Germinal center (tissue), 1 donor: ENCODE results near the gene NDUFAF2.
"Not testable (repeated sequence)": the region's sequence is repeated elsewhere in the genome, so short reads cannot be mapped to it uniquely, and the experiment has no call there.

Experiments used
- DNase-seq: peaks from one replicate; pipeline ENCODE4 v3.0.0; 2012; ENCODE audit warnings: mixed read lengths, low spot score

Gene NDUFAF2

DNA sequence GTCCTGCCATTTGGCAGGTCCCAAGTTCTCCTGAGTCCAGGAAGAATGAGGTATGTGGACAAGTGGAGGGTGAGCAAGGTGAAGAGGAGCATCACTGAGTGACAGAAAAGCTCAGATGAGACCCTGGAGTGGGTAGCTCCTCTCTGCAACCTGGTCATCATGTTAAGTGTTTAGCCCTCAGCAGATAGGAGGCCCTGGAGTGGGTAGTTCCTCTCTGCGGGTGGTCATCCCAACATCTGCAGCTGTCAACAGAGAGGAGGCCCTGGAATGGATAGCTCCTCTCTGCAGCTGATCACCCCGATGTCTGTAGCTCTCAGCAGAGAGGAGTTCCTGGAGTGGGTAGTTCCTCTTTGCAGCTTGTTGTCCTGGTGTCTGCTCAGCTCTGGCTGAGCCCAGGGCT is 48.4 kb downstream of the NDUFAF2 start:
- no peak for DNase-seq

DNA sequence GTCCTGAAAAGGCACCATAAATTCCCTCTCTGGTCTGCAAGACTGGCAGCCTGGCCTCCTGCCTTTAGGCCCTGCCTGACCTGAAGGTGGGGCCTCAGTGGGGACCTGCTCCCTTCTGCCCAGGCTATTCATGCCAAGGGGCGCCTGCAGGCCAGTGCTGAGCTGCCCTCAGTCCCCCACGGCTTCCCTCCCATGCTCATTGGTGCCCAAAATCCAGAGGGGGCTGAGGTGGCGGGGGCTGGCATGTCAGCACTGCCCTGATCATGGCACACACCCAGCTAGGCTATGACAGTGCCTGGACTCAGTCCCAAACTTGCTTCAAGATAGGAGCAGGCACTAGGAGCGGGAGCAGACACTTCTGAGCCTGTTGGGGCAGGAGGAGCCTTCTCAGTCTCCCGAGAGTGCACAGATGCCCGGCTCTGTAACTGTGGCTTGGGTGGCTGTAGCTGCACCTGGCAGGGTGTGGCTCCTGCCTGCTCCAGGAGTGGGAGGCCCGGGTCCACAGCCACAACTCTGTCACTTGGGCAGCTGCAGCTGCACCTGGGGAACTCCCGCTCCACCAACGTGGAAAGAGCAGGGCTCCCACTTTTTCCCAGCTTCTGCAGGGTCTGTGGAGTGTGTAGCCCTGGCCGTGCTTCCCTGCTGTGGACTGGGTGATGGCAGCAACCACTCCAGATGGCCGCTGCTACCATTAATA is 49.0 kb downstream of the NDUFAF2 start:
- no peak for DNase-seq

DNA sequence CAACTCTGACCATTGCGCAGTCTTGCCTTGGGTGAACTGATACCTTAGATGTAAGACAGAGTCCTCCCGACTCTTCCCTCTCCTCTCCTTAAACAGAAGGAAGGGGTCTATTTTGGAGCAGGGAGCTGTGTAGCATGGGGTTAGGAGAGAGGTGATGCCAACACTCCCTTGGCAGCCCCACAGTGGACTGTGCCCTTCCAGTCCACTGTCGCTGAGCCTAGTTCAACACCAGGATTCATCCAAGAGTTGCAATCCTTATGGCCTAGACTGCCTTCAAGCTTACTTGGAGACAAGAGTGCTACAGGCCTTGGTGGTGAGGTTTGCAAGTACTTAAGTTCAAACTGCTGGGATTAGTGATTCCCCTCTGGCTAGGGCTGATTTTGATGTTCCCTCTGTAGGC is 51.4 kb downstream of the NDUFAF2 start:
- no peak for DNase-seq

DNA sequence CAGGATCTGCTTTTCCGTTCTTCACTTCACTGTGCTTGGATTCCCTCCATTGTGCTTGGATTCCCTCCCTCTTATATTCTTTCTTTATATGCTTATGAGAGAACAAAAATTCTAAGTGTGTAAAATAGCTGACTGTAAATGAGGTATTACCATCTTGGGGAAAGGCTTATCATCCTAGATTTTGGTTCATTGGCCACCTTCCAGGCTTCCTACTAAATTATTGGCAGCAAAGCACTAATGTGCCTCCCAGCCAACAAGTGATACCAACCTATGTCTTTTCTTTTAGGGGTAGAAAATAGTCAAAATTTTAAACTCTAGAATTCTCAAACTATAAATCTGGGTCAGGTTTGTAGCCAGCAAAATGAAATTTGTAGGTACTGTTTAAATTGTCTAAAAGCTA is 52.7 kb downstream of the NDUFAF2 start:
- no peak for DNase-seq

DNA sequence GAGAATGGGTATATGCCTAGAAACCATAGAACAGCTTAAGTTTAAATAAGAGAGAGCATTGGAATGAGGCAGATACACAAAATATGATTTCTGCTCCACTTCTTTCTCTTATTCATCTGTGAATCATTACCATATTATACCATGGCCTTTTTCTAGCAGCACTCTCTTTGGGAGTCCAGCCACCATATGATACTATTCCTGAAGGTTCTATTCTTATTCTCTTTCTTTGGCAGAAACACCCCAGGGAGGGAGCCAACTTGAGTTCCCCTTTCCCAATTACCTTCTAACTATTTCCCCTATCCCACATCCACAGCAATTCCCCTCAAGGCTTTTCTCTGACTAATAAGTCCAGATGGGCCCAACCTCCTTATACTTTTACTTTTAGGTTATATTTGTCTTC is 55.9 kb downstream of the NDUFAF2 start:
- DNase-seq, result no peak

DNA sequence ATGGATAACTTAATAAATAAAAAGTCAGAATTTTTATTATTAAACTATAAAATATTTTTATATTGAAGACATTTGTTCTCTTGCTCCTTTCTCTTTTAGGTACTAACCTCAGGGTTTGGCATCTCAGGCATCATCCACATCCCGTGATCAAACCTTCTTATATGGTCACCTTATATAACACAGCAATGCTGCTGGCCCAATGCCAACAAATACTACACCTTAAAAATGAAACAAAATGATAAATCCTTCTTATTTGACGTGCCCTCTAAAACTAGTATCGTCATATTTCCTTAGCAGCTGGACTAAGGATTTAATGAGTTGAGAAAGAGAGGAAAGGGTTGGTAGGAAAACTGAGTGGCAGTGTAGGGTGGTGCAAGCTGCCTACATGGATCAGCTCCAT is 56.6 kb downstream of the NDUFAF2 start:
- no peak for DNase-seq

DNA sequence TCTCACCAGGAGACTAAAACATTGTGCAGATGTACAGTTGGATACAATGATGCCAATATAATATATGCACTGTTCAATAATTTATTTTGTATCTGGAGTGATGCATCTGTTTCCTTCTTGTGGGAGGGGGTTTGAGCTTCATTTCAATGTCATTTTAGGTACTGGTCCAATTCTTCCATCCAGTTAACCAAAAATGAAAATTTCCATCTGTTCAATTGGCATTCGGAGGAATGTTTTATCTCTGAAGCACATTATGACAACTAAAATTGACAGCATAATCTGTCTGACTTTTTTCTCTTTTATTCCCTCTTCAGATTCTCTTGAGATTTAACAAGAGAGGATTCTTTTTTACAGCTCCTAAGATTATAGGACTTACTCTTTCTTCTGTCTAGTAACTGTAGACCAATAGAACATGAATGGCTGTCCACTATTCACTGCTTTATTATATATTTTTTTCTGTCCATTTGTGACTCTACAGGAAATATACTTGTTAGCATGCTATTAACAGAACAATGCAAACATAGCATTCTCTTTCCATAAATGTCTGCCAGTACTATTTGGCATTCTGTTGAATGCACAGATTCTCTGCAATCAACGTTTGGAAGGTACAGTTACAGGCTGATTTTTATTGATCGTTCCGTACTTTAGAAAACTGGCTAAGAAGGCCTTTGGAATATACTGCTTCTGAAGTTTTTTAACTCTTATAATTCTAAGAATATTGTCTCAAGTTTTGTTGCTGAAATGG is 57.8 kb downstream of the NDUFAF2 start:
- DNase-seq, result no peak

DNA sequence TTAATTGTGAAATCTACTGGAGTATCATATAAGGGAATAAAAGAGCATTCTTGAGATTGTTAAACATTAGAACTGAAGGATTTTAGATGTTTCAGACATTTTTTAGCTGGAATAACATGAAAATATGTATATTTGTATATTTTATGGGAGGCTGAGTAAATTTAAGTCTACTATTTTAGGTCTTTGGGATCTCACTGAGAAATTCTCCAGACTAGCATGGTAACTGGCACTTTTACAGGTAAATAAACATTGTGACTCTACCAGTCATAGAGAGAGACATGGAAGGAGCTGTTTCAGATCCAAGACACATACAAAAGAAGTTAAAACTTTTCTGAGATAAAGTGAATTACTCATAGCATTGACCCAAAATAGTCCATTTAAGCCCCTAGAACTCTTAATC is 59.4 kb downstream of the NDUFAF2 start:
- no peak for DNase-seq

DNA sequence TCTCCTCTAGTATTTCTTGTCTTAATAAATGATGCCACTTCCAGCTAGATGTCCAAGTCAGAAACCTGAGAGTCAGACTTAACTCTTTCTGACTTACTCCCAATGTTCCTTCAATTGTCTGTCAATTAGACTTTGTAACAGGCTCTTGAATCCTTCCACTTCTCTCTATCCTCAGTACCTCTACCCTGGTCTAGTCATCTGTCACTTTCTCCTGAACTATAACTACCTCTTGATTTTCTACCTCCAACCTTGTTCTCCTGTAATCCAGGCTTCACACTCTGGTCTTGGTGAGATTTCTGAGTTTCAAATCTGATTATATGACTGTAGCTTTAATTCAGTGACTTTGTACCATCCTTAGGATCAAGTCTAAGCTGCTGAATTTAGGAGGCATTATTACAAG is 64.9 kb downstream of the NDUFAF2 start:
- DNase-seq, result no peak

DNA sequence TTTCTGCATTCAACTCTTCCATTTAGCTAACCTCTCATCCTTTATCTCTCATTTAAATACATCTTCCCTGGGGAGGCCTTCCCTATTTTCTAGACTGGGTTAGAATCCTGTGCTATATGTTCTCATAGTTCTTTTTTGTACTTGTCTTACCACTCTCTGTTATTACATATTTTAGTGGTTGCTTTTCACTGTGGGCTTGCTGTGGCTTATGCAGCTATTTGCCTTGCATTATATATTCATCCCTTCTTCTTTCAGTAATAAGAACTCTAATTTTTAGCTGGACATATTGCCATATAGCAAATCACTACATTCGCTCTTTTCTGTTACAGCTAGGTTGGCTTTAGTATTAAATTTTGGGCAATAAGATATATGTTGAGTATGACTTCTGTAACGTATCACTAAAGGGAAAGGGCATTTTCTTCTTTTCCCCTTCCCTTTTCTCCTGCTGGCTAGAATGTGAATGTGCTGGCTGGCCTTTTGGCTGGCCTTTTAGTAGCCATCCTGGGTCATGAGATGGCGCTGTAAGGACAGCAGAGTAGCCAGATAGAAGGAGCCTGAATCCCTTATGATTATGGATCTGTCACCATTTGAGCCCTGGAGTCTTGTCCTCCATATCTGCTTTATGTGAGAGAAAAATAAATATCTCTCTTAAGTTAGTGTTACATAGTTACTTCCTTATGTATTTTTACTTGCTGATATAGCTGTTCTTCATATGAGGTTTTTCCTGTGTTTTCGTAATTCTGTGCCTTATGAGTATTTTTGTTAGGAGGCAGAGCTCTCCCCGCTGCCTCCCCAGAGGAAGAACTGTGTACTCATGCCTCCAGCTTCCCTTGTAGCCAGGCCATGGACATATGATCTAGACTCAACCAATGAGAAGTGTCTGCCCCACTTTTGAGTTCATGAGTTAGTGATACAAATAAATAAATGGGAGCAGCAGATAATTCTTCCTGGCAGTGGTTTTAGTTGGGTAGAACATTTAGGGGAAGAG is 65.8 kb downstream of the NDUFAF2 start:
- DNase-seq, result no peak

DNA sequence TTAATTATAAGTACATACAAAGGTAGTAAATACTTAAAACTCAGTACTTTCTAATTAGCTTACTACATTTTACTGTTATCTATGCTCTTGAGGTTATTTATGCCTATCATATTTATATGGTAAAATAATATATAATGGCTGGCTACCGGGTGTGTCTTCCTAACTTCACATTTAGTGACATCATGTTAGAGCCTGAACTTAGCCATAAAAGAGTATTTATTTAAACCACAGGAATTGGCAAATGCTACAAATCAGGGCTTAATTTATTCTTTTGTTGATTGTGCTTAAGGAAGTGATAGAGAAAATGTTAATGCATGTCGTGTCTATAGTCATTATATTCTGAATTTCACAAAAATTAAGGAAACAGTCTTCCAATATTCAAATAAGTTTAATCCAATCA is 73.1 kb downstream of the NDUFAF2 start:
- no peak for DNase-seq

DNA sequence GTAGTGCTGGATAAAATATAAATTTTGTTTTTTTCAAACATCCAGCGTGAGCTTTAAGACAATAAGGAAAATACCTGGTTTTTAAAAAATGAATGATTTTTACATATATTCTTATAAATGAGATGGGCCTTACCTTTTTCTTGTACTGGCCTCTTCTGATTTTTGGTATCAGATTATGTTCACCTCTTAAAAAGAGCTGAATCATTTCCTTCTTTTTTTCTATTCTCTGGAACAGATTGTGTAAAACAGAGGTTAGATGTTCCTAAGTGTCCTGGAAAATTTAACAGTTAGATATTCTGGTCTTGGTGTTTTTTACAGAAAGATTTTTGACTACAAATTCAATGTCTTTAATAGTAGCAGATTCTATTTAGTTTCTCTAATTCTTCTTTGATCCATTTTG is 74.6 kb downstream of the NDUFAF2 start:
- DNase-seq, result no peak

DNA sequence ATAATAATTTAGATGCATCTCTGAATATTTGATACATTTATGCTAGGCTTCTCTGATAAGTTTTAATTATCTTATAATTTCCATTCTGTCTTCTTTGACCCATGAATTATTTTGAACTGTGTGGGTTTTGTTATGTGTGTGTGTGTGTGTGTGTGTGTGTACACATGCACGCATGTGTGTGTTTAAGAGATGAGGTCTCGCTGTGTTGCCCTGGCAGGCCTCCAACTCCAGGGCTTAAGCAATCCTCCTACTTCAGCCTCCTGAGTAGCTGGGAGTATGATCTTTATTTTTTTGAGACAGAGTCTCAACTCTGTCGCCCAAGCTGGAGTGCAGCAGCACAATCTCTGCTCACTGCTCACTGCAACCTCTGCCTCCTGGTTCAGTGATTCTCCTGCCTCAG is 75.4 kb downstream of the NDUFAF2 start:
- no peak for DNase-seq

DNA sequence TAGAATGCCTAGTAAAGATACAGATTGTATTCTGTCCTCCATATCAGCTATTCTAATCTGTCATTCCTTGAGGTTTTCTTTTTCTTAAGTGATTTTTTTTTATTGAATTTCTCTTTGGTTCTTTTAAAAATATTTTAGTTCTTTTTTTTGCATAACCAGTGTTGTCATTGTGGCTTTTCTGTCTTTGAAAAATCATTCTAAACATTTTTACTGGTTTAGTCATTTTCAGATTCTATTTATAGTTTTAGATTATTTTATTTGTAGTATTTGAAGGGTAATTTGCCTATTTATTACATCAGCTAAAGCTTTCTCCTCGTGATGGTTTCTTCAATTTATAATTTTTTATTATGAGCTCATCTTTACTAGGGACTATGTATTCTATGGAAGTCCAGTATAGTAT is 78.1 kb downstream of the NDUFAF2 start:
- no peak for DNase-seq

DNA sequence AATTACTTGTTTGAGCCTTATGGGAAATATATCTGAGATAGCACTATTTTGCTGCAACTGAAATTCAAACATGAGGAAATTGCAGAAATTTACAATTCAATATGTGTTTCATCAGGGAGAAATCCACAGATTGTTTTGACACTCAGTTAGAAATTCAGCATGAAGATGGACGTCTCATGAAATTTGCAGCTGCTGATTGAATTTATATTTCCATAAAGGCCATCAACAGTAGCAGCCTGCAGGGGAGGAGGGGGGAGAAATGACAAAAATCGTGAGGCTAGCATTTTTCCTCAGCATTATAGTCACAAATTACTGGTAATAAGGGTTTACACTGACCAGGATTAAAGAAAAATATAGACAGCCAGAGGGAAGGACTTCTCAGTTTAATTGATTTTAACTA is 81.0 kb downstream of the NDUFAF2 start:
- DNase-seq, result no peak

DNA sequence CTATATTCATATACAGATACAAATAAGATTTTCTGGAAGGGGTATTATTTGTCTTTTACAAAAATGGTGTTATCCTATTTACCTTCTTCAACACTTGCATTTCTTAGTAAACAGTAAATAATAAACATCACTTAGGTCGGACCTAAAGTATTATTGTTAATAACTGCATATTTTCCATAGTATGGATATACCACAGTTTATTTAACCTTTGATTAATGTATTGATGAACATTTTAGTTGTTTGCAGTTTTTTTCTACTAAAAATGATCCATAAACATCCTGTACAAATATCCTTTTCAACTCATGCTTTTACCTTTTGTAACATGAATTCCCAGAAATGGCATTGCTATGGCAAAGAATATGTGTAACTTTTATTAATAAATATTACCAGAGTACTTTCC is 83.4 kb downstream of the NDUFAF2 start:
- no peak for DNase-seq

DNA sequence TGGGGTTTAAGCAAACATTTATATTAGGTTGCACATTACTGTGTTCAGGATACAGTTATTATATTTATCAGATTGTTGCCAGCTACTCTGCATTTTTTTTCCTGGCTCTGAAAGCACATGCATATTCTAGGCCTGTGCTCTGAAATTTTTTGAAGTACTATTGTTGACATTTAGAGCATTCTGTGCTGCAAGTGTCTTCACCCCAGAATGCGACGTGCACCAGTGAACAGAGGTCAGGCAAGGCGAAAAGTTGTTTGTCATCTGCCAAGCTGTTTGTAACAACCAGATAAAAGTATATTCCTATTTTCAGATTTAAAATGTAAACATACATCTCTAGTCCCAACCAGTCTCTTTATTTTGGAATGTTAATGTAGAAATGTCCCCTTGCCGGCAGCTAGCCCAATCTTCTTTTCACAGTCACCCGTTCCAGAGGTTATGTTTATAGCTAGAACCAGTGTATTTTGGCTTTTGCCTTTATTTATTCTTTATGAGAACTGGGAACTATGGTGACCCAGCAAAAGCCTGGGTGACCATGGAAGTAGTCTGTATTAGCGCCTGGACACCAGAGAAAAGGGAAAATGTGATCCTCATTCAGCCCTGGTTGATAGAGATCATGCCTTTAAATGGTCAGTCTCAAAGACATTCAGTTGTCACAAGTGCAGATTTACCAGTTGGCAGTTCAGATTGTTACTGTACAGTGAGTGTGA is 84.6 kb downstream of the NDUFAF2 start:
- no peak for DNase-seq

DNA sequence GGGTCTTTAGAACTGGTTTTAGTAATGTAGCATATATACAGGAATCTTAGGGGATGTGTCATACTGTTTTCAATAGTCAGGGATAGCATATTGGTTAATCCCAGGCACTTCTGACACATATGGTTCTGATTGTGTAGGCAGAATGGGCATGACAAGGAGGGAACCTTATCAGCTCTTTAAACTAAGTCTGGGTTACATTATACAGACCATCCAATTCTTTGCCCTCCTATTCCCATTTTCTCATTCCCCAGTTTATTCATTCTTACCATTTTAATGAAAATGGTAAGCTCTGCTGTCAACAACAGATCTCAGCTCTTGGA is 85.1 kb downstream of the NDUFAF2 start:
- no peak for DNase-seq

DNA sequence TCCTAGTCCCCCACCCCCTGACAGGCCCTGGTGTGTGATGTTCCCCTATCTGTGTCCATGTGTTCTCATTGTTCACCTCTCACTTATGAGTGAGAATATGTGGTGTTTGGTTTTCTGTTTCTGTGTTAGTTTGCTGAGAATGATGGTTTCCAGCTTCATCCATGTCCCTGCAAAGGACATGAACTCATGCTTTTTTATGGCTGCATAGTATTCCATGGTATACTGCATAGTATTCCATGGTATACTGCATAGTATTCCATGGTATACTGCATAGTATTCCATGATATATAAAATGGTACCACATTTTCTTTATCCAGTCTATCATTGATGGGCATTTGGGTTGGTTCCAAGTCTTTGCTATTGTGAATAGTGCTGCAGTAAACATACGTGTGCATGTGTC is 86.3 kb downstream of the NDUFAF2 start:
- DNase-seq, result not testable (repeated sequence)

DNA sequence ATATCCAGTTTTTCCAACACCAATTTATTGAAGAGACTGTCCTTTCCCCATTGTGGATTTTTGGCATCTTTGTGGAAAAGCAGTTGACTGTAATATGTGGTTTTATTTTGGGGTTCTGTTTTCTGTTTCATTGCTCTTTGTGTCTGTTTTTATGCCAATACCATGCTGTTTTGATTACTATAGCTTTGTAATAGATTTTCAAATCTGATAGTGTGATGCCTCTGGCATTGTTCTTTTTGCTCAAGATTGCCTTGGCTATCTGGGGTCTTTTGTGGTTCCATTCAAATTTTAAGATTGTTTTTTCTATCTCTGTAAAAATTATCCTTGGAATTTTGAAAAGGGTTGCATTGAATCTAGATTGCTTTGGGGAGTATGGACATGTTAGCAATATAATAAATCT is 99.5 kb downstream of the NDUFAF2 start:
- DNase-seq, result no peak

DNA sequence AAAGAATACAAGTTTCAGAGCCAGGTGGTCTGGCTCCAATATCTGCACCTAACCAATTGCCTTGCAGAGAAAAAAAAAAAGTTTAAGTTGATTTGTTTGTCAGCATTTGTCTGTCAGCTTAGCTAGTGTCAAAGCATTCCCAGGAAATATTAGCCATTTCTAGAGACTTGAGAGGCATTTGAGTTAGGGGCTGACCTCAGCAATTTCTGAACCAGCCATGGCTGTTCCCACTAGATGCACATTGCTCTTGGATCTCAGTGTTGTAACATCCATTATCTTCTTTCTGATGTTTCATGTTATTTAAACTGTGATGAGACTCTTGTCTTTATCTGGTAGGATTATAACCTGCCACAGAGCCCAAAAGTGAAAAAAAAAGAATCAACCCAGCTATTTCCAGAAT is 102.3 kb downstream of the NDUFAF2 start:
- DNase-seq, result no peak

DNA sequence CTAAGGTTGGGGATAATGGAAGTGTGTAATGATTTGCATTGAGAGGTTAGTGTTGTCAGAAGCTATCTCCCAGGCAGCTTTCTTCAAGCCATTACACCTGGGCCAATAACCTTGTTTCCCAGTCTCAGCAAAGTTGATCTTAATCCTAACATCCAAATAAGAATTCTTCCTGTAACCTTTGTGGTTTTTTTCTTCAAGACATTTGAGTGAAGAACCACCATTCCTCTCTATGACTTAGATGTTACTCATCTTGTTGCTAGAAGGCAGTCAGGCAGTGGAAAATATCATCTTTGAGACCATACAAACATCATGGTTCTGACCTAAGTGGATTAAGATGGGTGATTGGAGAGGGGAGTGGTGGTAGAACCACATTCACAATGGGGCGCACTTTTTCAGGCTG is 103.5 kb downstream of the NDUFAF2 start:
- DNase-seq, result no peak
